Ascending aorta (tissue), 2 donors: Measurements from ENCODE around the gene CFAP70. TPM values are rescaled to one million over a fixed set of nuclear protein-coding genes. Genes with fewer than 3 reads are reported as not detected.

Experiments used
- DNase-seq, 2 donors: peaks; one replicate each; pipeline ENCODE4 v3.0.0-alpha.2; 2019; ENCODE audit warnings: low spot score in 2 of 2
- H3K27ac ChIP-seq, 2 donors: fragments of 200-600 bp; sonication (generic); one replicate each; pipeline ENCODE4 v1.5.1; 2016 to 2017; ENCODE audit warnings: mild to moderate bottlenecking in 1 of 2
- H3K27me3 ChIP-seq: fragments of 200-600 bp; sonication (generic); one replicate; pipeline ENCODE4 v1.5.1; 2017
- H3K36me3 ChIP-seq, 2 donors: fragments of 200-600 bp; sonication (generic); one replicate each; pipeline ENCODE4 v1.5.1; 2016
- H3K4me1 ChIP-seq, 2 donors: fragments of 200-600 bp; sonication (generic); one replicate each; pipeline ENCODE4 v1.5.1; 2016 to 2017; ENCODE audit warnings: mild to moderate bottlenecking in 1 of 2
- H3K4me3 ChIP-seq, 2 donors: fragments of 200-600 bp; sonication (generic); one replicate each; pipeline ENCODE4 v1.5.1; 2016 to 2017; ENCODE audit warnings: mild to moderate bottlenecking in 1 of 2
- H3K9me3 ChIP-seq, 2 donors: fragments of 200-600 bp; sonication (generic); one replicate each; pipeline ENCODE4 v1.5.1; 2016
- intact Hi-C: fragments of 100-400 bp; cut with DNase I; formaldehyde crosslinking; loops from one replicate; pipeline ENCODE4 v1.15.1; 2023
- total RNA-seq: library from RNA; depleted of rRNA; stranded (reverse); fragments of >200 nt; gene quantifications from one replicate; pipeline ENCODE4 v1.1.0, GENCODE V29; 2016
- TF ChIP-seq, protein P1 (sequence below), 3 experiments: fragments of 200-600 bp in 2 of 3; fragments of 450-650 bp in 1 of 3; sonication (generic) in 2 of 3; IDR thresholded peaks; one replicate each; pipeline ENCODE4 v1.5.1; 2016 to 2019; ENCODE audit warnings: antibody characterized with exemption in 3 of 3, mild to moderate bottlenecking in 1 of 3, moderate library complexity in 1 of 3

The CFAP70 gene
- total RNA-seq, 1 donor from 2014 or later, result not detected

DNA sequence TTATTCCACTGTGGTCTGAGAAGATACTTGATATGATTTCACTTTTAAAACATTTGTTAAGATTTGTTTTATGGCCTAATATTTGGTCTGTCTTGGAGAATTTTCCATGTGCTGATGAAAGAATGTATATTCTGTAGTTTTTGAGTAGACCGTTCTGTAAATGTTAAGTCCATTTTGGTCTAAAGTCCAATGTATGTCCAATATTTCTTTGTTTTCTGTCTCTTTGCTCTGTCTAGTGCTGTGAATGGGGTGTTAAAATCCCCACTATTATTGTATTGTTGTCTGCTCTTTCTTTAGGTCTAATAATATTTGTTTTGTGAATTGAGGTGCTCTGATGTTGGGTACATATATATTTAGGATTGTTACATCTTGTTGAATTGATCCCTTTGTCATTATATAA is 142.9 kb downstream of the CFAP70 start:
- H3K9me3 ChIP-seq, result no peaks in the 10 kb centered on the region
- no peak overlapping the region for H3K27ac ChIP-seq
- H3K4me1 ChIP-seq, result no peaks in the 10 kb centered on the region
- intact Hi-C loops, result no loop called here
- H3K4me3 ChIP-seq, result no peak overlapping the region
- H3K27me3 ChIP-seq, result no peaks in the 10 kb centered on the region
- no peak for DNase-seq
- TF ChIP-seq, protein P1, sequence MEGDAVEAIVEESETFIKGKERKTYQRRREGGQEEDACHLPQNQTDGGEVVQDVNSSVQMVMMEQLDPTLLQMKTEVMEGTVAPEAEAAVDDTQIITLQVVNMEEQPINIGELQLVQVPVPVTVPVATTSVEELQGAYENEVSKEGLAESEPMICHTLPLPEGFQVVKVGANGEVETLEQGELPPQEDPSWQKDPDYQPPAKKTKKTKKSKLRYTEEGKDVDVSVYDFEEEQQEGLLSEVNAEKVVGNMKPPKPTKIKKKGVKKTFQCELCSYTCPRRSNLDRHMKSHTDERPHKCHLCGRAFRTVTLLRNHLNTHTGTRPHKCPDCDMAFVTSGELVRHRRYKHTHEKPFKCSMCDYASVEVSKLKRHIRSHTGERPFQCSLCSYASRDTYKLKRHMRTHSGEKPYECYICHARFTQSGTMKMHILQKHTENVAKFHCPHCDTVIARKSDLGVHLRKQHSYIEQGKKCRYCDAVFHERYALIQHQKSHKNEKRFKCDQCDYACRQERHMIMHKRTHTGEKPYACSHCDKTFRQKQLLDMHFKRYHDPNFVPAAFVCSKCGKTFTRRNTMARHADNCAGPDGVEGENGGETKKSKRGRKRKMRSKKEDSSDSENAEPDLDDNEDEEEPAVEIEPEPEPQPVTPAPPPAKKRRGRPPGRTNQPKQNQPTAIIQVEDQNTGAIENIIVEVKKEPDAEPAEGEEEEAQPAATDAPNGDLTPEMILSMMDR (IDR thresholded peaks at IDR 0.05), result no peak
- H3K36me3 ChIP-seq, result peaks cover 10 to 21% of the 10 kb centered on the region in 2 donors

DNA sequence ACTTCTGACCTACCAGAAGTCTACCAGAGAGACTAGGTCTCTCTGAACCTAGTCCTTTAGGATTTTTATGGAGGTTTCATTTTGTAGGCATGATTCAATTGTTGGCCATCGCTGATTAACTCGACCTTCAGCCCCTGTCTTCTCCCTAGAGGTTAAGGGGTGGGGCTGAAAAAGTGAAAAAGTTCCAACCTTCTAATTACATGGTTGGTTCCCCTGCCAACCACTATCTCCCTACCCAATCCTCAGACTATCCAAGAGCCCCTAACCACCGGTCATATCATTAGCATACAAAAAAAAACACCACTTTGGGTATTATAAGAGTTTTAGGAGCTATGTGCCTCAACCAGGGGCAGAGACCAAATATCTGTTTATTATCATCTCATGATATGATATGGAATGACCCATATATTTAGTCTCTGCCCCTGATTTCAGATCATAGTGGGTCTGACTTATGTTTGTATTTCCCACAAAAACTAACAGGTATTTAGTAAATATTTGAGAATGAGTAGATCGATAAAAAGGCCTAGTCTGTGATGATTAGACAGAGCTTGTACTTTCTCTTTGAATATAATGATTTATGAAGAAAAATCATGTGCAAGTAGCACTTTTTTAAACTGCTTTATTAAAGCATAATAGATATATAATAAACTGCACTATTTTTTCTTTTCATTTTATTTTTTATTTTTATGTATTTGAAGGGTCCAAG is 147.4 kb downstream of the CFAP70 start:
- Histone ChIP-seq H3K4me1 (no peaks in the 10 kb centered on the region), H3K4me3 (no peak overlapping the region), H3K36me3 (peaks cover 3 to 28% of the 10 kb centered on the region in 2 donors), H3K27me3 (no peaks in the 10 kb centered on the region), H3K27ac (no peak overlapping the region), H3K9me3 (no peaks in the 10 kb centered on the region)
- TF ChIP-seq, protein P1 (IDR thresholded peaks at IDR 0.05), result no peak
- intact Hi-C loops, result no loop called here
- DNase-seq, result no peak

DNA sequence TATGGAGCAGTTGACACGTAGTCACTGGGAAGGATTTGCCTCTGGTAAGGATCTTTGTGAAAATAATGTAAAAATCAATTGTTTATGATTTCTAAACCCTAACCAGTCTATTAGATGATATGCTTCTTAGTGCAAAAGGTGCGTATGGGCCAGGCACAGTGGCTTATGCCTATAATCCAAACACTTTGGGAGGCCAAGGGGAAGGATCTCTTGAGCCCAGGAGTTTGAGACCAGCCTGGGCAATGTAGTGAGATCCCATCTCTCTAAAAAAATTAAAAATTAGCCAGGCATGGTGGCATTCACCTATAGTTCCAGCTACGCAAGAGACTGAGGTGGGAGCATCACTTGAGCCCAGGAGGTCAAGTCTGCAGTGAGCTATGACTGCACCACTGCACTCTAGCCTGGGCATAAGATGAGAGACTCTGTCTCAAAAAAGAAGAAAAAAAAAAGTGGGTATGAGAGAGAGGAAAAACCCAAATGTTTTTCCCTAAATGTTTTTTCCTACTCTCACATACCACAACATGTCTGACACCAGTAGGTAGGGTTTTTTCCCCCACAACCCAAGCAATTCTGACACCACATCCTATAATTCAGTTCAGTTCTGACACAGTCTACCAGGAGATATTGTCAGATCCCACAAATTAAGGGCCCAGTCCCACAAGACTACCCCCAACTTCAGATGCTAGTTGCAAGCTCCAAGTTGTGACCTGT is 148.1 kb downstream of the CFAP70 start:
- TF ChIP-seq, protein P1 (IDR thresholded peaks at IDR 0.05), result no peak
- DNase-seq, result no peak
- Histone ChIP-seq H3K36me3 (peaks cover 3 to 27% of the 10 kb centered on the region in 2 donors), H3K4me1 (no peaks in the 10 kb centered on the region), H3K27me3 (no peaks in the 10 kb centered on the region), H3K4me3 (no peak overlapping the region), H3K9me3 (no peaks in the 10 kb centered on the region), H3K27ac (no peak overlapping the region)
- intact Hi-C loops, result no loop called here

DNA sequence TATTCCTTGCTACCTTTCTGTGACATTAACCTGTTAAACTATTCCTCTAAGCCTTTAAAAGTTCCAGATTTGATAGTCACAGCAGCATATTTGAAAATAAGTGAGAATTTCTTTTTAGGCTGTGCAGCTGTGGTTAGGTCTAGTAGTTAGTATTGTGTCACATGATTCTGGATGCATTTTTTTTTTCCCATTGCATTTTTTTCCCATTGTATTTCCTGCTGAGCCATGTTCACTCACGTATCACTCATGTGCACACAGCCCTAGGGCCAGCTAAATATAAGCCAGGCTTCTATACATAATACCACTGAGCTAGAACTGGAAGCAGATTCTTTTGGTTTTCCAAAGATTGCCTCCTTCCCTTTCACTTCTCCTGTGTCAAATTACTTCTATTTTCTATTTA is 149.0 kb downstream of the CFAP70 start:
- Histone ChIP-seq H3K9me3 (no peaks in the 10 kb centered on the region), H3K27me3 (no peaks in the 10 kb centered on the region), H3K36me3 (peaks cover 3 to 27% of the 10 kb centered on the region in 2 donors), H3K27ac (no peak overlapping the region), H3K4me3 (no peak overlapping the region), H3K4me1 (no peaks in the 10 kb centered on the region)
- DNase-seq, result no peak
- intact Hi-C loops, result no loop called here
- TF ChIP-seq, protein P1 (IDR thresholded peaks at IDR 0.05), result no peak

DNA sequence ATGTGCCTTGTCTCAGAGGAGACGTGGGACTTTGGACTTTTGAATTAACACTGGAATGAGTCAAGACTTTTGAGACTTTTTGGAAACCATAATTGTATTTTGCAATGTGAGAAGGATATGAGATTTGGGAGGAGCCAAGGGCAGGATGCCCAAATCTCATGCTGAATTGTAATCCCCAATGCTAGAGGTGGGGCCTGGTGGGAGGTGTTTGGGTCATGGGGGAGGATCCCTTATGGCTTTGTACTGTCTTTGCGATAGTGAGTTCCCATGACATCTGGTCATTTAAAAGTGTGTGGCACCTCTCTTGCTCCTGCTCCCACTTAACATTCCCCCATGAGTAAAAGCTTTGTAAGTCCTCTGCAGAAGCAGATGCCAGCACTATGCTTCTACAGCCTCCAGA is 150.8 kb downstream of the CFAP70 start:
- intact Hi-C loops, result no loop called here
- Histone ChIP-seq H3K4me1 (no peaks in the 10 kb centered on the region), H3K9me3 (no peaks in the 10 kb centered on the region), H3K36me3 (peaks cover 3 to 30% of the 10 kb centered on the region in 2 donors), H3K27ac (no peak overlapping the region), H3K4me3 (no peak overlapping the region), H3K27me3 (no peaks in the 10 kb centered on the region)
- TF ChIP-seq, protein P1 (IDR thresholded peaks at IDR 0.05), result no peak
- DNase-seq, result no peak
